Measurements from ENCODE around the gene ZNF484.

- TF ChIP-seq CTCF (IDR thresholded peaks at IDR 0.05) = no peak
- TF ChIP-seq POLR2A (IDR thresholded peaks at IDR 0.05) = no peak
Measured at GRCh38 chr9:92860867-92861266, 17.0 kb downstream of the ZNF484 start.
